Panc1 (cell line): Measurements from ENCODE around the gene TNN. TPM values are rescaled to one million over a fixed set of nuclear protein-coding genes. Genes with fewer than 3 reads are reported as not detected.

ENCODE experiments used
- ATAC-seq: fragments of 200-7000 bp; cut with Tn5 transposase; 2 replicates; pipeline ENCODE4 v1.9.1; 2020; ENCODE audit warnings: mild to moderate bottlenecking, moderate library complexity
- BruUV-seq: library from RNA; stranded (reverse); fragments of 400-500 nt; replicated peaks from 2 replicates; lab custom pipeline; 2021; lab: Mats Ljungman, UMichigan
- CTCF ChIA-PET: fragments of 300-600 bp; sonication (Branson Sonifier 250); formaldehyde crosslinking; loops from one replicate; lab custom pipeline; 2022; ENCODE audit warnings: antibody characterized with exemption; lab: Charles Lee
- POLR2A ChIA-PET: fragments of 300-600 bp; sonication (Branson Sonifier 250); formaldehyde crosslinking; loops from one replicate; lab custom pipeline; 2022; ENCODE audit warnings: antibody characterized with exemption; lab: Charles Lee
- DNase-seq: peaks from one replicate; pipeline ENCODE4 v3.0.0-alpha.2; 2010; ENCODE audit warnings: low read depth, low spot score
- H3K27ac ChIP-seq: 2 replicates; pipeline ENCODE4 v1.5.1; 2011; ENCODE audit warnings: mild to moderate bottlenecking, low read length, inconsistent platforms
- H3K27me3 ChIP-seq: fragments of 200-500 bp; sonication (Bioruptor generic); 2 replicates; pipeline ENCODE4 v1.6.0; 2014; ENCODE audit warnings: low read length, inconsistent platforms; ENCODE audit not compliant: control insufficient read depth, insufficient read depth
- H3K36me3 ChIP-seq: fragments of 200-500 bp; sonication (Bioruptor generic); 2 replicates; pipeline ENCODE4 v1.5.1; 2014; ENCODE audit warnings: inconsistent platforms, mild to moderate bottlenecking, low read length, moderate library complexity; ENCODE audit not compliant: control insufficient read depth, insufficient read depth
- H3K4me1 ChIP-seq: 2 replicates; pipeline ENCODE4 v1.5.1; 2011; ENCODE audit warnings: inconsistent platforms, mild to moderate bottlenecking, low read length, moderate library complexity; ENCODE audit not compliant: control insufficient read depth, insufficient read depth
- H3K4me3 ChIP-seq, 2 experiments: 2 replicates each; pipeline ENCODE4 v1.5.1; 2011 to 2012; ENCODE audit warnings: low read depth in 2 of 2, low read length in 2 of 2, mild to moderate bottlenecking in 2 of 2, inconsistent platforms in 1 of 2, moderate library complexity in 1 of 2
- H3K9me3 ChIP-seq: fragments of 200-500 bp; sonication (Bioruptor generic); 2 replicates; pipeline ENCODE4 v1.5.1; 2014; ENCODE audit warnings: low read depth, mild to moderate bottlenecking, inconsistent platforms, low read length, moderate library complexity; ENCODE audit not compliant: control insufficient read depth, insufficient read depth
- CTCF ChIP-seq: fragments of 450-650 bp; IDR thresholded peaks from 2 replicates; pipeline ENCODE4 v1.5.1; 2017; ENCODE audit warnings: mild to moderate bottlenecking
- POLR2AphosphoS5 ChIP-seq: IDR thresholded peaks from 2 replicates; pipeline ENCODE4 v1.6.1; 2012; ENCODE audit warnings: mild to moderate bottlenecking, low read depth, low read length, moderate library complexity
- SIN3A ChIP-seq: IDR thresholded peaks from 2 replicates; pipeline ENCODE4 v1.6.1; 2012; ENCODE audit warnings: low read depth, mild to moderate bottlenecking, low read length, moderate library complexity, borderline replicate concordance; ENCODE audit not compliant: insufficient read depth
- TCF7L2 ChIP-seq: IDR thresholded peaks from 2 replicates; pipeline ENCODE4 v1.6.1; 2011; ENCODE audit warnings: mild to moderate bottlenecking, low read depth, low read length, inconsistent platforms
- in situ Hi-C: cut with HindIII; loops from 2 replicates; pipeline ENCODE4 v1.10.0; 2016; ENCODE audit warnings: low sequenced_read_pairs, low pct_unique_long_range_greater_than_20kb
- intact Hi-C: fragments of 100-400 bp; cut with micrococcal nuclease; formaldehyde crosslinking; loops from one replicate; pipeline ENCODE4 v1.10.0; 2022; ENCODE audit not compliant: unreplicated experiment
- total RNA-seq: library from RNA; stranded (reverse); gene quantifications from one replicate; pipeline ENCODE4 v1.2.1, GENCODE V29; 2021; ENCODE audit not compliant: unreplicated experiment
- TF ChIP-seq, protein P1 (sequence below), 2 experiments: IDR thresholded peaks; 2 replicates each; pipeline ENCODE4 v1.6.1; 2011 to 2012; ENCODE audit warnings: low read depth in 2 of 2, control low read depth in 1 of 2, low read length in 1 of 2, mild to moderate bottlenecking in 1 of 2, moderate library complexity in 1 of 2; ENCODE audit not compliant: insufficient read depth in 1 of 2

Gene TNN
- total RNA-seq, 1 experiment from 2014 or later = not detected

DNA sequence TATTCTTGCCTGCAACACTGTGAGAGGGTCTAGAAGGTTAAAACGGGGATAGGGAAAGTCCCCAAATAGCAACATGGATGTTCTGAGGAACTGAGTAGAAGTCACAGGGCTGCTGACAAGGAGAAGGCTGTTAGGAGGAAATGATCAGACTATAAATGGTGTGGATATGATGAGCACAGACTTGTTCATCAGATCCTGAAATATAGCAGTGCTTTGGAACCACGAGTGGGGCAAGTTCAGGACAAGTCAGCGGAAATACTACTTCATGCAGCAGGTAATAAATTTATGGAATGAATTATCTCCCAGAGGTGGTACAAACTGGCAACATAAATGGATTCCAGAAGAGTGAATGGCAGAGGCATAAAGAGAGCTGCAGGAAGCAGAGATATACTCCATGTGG is 128.2 kb downstream of the TNN start:
- H3K9me3 ChIP-seq = no peaks in the 10 kb centered on the region
- intact Hi-C loops = no loop called here
- ATAC-seq (no peak), DNase-seq (no peak)
- CTCF ChIA-PET = no interaction called here
- TF ChIP-seq CTCF (no peak), SIN3A (no peak), TCF7L2 (no peak), POLR2AphosphoS5 (no peak)
- TF ChIP-seq, protein P1, sequence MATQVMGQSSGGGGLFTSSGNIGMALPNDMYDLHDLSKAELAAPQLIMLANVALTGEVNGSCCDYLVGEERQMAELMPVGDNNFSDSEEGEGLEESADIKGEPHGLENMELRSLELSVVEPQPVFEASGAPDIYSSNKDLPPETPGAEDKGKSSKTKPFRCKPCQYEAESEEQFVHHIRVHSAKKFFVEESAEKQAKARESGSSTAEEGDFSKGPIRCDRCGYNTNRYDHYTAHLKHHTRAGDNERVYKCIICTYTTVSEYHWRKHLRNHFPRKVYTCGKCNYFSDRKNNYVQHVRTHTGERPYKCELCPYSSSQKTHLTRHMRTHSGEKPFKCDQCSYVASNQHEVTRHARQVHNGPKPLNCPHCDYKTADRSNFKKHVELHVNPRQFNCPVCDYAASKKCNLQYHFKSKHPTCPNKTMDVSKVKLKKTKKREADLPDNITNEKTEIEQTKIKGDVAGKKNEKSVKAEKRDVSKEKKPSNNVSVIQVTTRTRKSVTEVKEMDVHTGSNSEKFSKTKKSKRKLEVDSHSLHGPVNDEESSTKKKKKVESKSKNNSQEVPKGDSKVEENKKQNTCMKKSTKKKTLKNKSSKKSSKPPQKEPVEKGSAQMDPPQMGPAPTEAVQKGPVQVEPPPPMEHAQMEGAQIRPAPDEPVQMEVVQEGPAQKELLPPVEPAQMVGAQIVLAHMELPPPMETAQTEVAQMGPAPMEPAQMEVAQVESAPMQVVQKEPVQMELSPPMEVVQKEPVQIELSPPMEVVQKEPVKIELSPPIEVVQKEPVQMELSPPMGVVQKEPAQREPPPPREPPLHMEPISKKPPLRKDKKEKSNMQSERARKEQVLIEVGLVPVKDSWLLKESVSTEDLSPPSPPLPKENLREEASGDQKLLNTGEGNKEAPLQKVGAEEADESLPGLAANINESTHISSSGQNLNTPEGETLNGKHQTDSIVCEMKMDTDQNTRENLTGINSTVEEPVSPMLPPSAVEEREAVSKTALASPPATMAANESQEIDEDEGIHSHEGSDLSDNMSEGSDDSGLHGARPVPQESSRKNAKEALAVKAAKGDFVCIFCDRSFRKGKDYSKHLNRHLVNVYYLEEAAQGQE (IDR thresholded peaks at IDR 0.05; ENCODE audit: insufficient read depth in 1 of 2, low read depth in 2 of 2, low read length in 1 of 2) = no peak
- H3K36me3 ChIP-seq = peaks cover 8% of the 10 kb centered on the region; the same call in 1 of the 2 replicates
- H3K27ac ChIP-seq = no peak overlapping the region
- in situ Hi-C loops = no loop called here
- BruUV-seq = no TSS peak
- H3K4me3 ChIP-seq = no peak overlapping the region
- H3K4me1 ChIP-seq = peaks cover 7% of the 10 kb centered on the region
- H3K27me3 ChIP-seq = peaks cover 4% of the 10 kb centered on the region
- POLR2A ChIA-PET = interaction anchor here (0.6 kb wide), 1 partner anchor 67 kb away, joined by 3 read pairs; no protein-coding TSS in a partner anchor

DNA sequence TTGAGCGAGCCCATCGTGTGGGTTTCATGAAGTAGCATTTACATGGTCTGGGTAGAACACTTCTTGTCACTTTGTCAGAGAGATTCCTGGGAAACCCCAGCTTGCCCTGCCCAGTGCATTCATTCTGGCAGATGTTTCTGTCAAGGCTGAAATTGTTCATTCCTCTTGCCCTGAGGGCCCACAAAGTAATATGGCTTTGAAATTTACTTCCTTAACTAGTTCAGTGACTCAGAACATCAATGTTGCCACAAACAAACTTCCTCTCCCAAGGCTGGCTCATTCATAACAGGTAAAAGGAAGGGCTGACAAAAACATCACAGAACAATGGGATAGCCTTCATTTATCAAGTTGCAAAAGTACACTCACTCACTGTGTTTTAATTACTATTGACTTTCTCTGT is 129.9 kb downstream of the TNN start:
- BruUV-seq = no TSS peak
- in situ Hi-C loops = no loop called here

More for the DNA sequence above, 129.9 kb downstream of the TNN start:
- Histone ChIP-seq H3K4me3 (no peak overlapping the region), H3K4me1 (no peaks in the 10 kb centered on the region), H3K36me3 (no peaks in the 10 kb centered on the region), H3K27ac (no peak overlapping the region), H3K27me3 (peaks cover 6% of the 10 kb centered on the region), H3K9me3 (no peaks in the 10 kb centered on the region)
- no peak for ATAC-seq
- CTCF ChIA-PET = no interaction called here
- POLR2A ChIA-PET = no interaction called here
- TF ChIP-seq SIN3A (no peak), TCF7L2 (no peak), CTCF (no peak), POLR2AphosphoS5 (no peak)
- TF ChIP-seq, protein P1 (IDR thresholded peaks at IDR 0.05; ENCODE audit: insufficient read depth in 1 of 2, low read depth in 2 of 2, low read length in 1 of 2) = no peak
- DNase-seq = no peak
- intact Hi-C loops = no loop called here
